GM18502 (cell line): ENCODE results near the gene NECAB3.

ENCODE experiments used
- ATAC-seq: cut with Tn5 transposase; IDR thresholded peaks from one replicate; pipeline ENCODE4 v1.9.1; 2021; ENCODE audit warnings: mild to moderate bottlenecking; ENCODE audit not compliant: unreplicated experiment, poor library complexity

Gene NECAB3

DNA sequence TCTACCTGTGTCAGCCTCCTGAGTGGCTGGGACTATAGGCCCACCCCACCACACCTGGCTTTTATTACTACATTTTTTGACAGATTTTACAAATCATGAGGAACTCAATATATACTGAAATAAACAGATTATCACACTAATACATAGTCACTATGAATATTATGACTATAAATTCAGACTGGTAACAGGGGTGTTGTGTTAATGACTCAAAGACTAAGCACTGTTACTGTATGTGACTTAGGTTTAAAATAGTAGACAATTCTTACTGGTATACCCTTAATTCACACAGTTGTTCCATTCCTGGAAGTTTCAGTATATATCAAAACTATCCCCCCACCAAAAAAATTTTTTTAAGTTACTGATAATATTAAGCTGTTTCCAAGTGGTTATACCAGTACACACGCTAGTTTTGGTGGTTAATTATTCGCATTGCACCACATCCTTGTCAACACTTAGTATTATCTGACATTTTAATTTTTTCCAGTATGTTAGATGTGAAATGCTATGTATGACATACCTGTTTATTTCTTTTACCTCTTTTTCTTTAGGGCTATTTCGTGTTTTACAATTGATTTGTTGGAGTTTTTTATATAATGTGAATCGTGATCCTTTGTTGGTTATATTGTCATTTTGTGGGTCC, 46.5 kb downstream of the NECAB3 start:
- ATAC-seq, result no peak

DNA sequence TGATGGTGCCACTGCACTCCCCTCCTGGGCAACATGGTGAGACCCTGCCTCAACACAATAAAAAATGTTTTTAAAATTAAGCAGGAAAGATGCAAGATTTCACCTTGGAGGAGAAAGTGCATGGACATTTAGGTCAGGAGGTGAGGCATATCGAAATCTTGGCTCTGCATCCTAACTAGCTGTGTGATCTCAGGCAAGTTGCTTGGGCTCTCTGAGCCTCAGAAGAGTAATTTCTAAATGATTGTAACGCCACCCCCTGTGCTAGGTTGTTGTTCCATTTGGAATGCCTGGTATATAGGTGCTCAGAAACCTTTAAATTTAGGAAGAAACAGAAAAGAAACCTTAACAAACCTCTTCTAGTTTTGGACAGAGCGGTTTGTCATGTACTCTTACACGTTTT, 48.0 kb downstream of the NECAB3 start:
- no peak for ATAC-seq

- no peak for ATAC-seq
These were observed 49.8 kb downstream of the NECAB3 start for GRCh38 chr20:33624399-33624798.

DNA sequence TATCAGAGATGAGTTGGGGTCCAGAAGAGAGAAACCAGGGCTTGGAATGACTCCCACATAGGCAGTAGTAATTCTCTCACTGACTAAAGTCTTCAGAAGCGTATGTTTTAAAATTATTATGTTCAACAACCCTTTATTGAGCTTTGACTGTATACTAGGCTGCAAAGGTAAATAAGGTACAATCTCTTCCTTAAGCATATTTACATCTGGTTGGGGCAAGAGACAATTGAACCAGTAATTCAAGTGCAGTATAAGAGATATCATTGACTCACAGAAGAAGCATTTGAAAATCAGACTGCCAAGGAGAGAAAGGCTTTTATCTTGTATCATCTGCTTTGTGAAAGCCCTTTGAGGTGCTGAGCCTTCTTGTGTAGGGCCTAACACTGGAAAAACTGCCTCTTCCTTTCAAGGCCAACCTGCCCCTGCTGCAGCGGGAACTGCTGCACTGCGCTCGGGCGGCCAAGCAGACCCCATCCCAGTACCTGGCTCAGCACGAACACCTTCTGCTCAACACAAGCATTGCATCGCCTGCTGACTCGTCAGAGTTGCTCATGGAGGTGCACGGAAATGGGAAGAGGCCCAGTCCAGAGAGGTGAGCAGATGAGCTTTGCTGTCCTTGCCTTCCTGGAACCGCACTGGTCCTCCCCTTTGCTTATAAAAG, 51.4 kb downstream of the NECAB3 start:
- ATAC-seq, result no peak

DNA sequence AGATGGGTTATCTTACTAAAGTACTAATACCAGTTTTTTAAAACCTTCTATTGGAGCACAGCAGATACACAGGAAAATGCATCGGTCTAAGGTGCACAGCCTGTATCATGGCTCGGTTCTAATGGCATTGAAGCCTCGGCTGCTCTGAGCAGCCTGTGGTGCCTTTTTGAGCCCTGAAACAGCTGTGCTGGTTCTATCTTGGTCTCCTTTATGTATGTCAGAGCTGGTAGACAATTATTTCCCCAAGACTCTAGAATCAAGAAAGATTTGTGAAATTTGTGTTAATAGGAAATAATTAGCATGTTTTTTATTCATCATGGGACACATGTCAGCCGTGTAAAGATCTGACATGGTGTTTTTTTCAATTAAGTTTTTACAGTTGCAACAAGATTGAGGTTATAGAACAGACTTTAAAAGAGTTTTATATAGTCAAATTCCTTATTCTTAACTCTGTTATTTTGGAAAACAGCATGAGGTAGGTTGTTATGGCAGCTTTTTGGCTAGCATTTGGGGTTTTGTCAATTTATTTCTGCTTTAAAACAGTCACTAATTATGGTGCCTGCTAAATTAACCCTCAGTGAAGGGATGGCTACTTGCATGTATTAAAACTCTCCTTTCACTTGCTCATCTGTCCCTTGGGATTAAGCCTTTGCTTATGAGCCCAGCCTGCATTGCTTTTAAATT, 52.4 kb downstream of the NECAB3 start:
- no peak for ATAC-seq

DNA sequence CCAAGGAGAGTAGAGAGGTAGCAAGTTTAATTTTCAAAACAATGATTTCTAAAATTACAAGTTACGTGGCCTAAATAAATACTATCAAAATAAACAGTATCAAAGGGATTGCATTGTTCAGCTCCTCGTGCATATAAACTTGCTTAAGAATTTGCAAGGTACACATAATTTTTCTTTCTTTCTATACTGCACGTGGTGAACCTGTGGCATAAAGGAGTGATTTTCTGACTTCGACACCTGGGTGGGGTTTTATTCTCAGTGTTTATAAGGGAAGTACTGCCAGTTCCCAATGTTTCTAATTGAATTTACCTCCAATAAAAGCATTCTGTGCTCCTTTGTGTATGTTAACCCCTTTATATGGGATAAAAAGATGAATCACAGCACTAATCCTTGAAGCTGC, 62.2 kb downstream of the NECAB3 start:
- ATAC-seq, result no peak

DNA sequence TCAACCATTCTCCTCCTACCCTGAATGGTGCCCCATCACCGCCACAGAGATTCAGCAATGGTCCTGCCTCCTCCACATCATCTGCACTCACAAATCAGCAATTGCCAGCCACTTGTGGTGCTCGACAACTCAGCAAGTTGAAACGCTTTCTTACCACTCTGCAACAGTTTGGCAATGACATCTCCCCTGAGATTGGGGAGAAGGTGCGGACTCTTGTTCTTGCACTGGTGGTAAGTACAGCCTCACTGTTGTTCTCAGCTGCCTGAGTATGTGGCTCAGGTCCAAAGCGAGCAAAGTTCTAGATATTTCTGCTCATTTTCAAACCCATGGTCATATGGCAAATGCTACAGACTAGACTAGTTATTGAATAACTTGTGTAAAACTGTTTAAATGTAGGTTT, 63.1 kb downstream of the NECAB3 start:
- ATAC-seq, result no peak

DNA sequence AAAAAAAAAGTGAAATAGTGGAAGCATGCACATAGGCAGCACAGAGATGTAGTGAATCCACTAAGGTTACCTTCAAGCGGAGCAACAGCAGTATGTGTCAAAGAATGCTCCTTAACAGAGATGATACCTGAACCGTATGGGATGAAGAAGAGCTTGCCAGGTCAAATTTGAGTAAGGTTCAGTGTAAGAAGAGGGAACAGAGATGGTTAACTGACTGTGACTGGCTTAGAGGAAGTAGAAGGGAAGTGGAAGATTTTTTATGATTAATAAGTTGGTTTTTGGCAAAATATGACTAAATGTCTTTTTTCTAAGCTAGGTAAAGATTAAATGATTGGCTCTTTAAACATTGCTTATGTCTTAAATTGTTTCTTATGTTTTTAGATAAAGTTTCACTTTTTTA, 64.7 kb downstream of the NECAB3 start:
- ATAC-seq, result no peak
